ENCODE results near the gene HTR1B.

HTR1B gene

GRCh38 chr6:77455271-77455670 lies 8.0 kb downstream of the HTR1B start:
- DNase-seq = no peak

DNA sequence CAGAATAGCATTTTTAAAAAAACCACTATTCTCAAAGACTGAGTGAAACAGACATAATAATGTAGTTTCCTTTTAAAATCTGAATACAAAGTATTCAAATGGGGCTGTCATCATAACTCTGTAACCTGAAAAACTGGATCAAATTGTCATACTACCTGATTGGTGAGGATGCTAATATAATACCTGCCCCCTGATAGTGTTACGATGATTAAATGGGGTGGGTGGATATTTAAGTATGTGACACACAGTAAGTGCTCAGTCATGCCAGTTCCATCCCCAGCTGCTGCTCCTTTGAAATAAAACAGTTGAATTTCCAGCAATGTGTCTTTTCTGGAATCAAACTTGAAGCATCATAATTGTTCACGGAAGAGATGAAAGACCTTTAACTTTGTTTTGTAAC lies 8.9 kb downstream of the HTR1B start:
- DNase-seq = no peak

DNA sequence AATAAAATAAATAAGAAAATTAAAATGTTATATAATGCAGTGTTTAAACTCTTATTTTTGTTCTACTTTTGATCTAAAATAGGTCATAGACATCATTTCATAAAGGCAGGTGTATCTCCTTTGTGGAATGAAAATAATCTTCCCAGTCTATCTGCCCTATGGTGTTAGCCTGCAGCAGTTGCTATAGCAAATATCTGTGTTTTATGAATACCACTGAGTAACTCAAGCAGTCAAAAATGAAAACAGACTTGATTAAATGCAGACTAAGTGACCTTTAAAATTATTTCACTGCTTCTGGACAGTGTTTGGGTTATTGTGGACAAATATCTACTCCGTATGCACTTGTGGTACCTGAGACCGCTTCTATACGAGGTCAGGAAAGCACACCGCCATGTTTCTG lies 11.8 kb downstream of the HTR1B start:
- no peak for DNase-seq

DNA sequence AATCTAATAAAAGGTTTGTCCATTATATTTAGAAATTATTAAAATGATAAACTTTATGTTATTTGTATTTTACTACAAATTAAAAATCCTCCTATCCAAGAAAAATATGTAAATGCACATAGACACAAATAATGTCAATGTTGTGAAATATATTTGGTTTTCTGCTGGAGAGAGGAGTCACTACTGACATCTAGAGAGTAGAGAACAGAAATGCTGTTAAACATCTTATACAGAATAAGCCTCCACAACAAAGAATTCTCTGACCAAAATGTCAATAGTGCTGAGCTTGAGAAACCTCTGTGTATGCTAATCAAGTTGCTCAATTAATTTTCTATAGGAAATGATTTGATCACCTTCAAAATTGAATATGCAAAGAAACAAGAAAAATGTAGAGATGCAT lies 12.4 kb downstream of the HTR1B start:
- no peak for DNase-seq

DNA sequence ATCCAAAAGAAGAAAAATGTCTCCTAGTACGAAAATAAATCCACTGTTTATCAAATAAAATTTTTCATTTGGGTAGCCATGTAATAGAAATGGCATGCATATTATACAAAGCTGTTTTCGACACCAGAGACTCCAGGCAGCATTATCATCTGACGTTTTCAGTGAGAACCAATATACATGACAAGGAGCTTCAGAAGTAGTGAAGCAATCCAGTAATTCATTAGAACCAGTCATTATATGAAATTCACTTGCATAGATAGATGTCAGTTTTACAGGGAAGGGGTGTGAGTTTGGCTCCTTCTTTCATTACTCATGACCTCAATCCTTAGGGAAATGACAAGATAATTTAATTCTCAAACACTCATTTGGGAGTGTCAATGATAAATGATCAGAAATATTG lies 14.7 kb downstream of the HTR1B start:
- no peak for DNase-seq

DNA sequence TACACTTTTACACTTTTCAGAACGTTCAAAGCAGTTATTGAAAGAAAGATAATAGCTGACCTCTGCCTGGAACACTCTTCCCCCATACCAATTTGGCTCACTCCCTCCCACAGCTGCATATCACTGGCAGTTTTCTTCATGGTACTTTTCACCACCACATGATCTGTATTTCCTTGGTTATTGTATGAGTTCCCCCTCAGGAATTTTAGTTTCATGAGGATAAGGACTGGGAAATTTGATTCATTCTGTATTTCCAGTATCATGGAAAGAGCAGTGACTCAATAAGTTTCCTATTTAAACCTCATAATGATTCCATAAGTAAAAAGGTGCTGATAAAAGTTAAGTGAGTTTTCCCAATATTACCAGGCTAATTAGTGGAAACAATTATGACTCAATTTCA lies 16.0 kb downstream of the HTR1B start:
- DNase-seq = no peak

DNA sequence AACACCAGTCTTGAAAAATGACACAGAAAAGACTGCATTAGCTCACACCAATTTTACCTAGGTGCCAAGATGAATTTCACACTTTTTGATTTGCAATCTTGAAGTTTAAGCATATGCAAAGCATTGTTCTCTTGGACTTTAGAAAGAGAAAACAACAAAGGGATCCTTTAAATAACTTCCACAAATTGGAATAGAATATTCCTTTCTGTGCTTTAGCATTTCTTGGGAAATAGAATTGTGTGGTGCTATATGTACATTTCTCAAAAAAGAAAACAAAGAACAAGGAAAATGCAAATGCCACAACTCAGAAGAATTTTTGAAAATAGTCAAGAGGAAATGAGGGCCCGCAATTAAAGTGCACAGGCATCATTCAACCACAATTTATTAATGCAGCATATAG lies 17.0 kb downstream of the HTR1B start:
- no peak for DNase-seq

- no peak for DNase-seq
Observed at GRCh38 chr6:77445214-77445613, 18.1 kb downstream of the HTR1B start.

DNA sequence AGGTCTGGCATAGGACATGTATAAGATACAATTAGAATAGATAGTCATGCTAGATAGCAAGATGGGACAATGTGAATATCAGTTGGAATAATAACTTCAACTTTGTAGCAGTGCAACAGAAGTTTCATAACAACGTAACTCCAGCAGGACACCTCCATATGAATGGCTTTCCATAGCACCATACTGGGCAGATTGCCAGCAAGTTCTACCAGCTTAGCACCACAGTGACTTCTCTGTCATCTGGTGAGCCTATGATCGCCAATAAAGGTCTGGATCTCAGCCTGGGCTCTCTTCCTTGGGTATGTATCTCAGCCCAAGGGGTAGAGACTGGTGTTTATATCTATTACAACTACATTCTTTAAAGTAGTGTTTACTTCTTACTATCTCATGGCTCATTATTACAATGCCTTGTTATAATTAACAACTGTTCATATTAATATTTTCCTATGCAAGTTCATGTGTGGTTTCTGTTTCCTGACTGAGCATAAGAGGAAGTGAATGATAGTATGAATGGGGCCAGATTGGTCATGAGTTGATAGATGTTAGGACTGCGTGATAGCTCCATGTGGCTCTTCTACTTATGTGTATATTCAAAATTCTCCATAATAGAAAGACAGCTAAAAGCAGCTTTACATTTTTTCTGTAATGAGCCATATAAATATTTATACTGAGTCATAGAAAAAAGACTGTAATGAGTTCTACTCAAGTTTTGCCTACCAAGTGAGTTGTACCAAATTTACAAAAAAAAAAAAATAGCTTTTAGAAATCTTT lies 22.9 kb downstream of the HTR1B start:
- no peak for DNase-seq

- no peak for DNase-seq
Observed at GRCh38 chr6:77433888-77434287, 29.4 kb downstream of the HTR1B start.

- no peak for DNase-seq
Observed at GRCh38 chr6:77430504-77430903, 32.8 kb downstream of the HTR1B start.

- DNase-seq = no peak
Observed at GRCh38 chr6:77425671-77426070, 37.6 kb downstream of the HTR1B start.

DNA sequence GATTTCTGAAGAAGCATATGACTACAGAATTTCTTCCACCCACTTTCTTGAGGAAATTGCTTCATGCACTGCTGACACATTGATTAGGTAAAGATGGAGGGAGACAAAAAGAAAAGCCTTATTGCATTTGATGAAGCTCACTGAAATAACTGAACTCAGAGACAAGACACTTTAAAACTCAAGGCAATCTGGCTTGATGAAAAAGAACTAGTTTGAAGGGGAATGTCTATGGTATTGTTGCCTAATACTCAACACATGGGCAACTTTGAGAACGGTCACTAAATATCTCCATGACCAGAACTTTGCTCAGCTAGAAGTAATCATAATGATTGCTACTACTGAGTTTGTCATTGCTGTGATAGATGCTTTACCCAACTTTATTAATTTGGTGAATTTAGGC lies 38.1 kb downstream of the HTR1B start:
- DNase-seq = no peak

- no peak for DNase-seq
Observed at GRCh38 chr6:77424761-77425160, 38.5 kb downstream of the HTR1B start.

GRCh38 chr6:77416839-77417238 lies 46.5 kb downstream of the HTR1B start:
- no peak for DNase-seq

GRCh38 chr6:77415706-77416105 lies 47.6 kb downstream of the HTR1B start:
- no peak for DNase-seq
